HG03064 (cell line): ENCODE data around the gene CYB561A3.
"Not testable (repeated sequence)": the region's sequence is repeated elsewhere in the genome, so short reads cannot be mapped to it uniquely, and the experiment has no call there.

Experiments used
- ATAC-seq: cut with Tn5 transposase; IDR thresholded peaks from one replicate; pipeline ENCODE4 v1.9.1; 2021; ENCODE audit warnings: low read depth; ENCODE audit not compliant: unreplicated experiment

Gene CYB561A3, protein sequence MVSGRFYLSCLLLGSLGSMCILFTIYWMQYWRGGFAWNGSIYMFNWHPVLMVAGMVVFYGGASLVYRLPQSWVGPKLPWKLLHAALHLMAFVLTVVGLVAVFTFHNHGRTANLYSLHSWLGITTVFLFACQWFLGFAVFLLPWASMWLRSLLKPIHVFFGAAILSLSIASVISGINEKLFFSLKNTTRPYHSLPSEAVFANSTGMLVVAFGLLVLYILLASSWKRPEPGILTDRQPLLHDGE

GRCh38 chr11:61361741-61362541 lies at the start of gene CYB561A3, which contains the start of gene TMEM138:
Gene CYB561A3 (minus strand): TSS chr11:61361882. CDS start chr11:61356713, 5,169 bp downstream.
Gene TMEM138 (plus strand): TSS chr11:61362374. CDS start chr11:61364391, 2,017 bp downstream.
- ATAC-seq, result peak; percentile 83

DNA sequence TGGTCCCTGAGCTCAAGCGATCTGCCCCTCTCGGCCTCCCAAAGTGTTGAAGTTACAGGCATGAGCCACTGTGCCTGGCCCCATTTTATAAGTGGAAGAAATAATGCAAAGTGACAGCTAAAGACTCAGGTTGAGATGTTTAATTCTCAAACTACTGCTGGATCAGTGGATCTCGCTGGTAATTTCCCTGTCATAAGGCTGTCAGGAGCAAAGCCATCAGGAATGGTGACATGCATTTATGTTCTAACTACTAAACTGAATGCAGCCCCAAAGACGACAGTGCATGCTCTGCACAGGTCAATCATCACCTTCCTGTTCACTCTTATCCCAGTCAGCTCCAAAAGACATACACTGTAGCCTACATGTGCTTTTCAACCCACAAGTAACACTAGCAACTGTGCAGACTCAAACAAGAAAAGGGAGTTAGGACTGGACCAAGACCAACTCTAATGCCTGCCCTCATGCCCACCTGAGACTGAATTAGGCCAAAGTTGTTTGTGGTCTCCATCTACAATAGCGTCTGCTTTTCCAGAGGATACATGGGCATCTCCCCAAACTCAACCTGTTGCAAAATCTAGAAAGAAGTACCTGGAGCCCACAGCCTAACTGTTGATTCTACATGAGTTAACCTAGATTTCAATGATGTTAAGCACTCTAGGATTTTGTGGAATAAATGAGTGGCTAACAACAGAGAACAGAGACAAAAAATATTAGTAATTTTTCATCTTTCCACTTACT lies 45.5 kb upstream of the CYB561A3 start:
- no peak for ATAC-seq

DNA sequence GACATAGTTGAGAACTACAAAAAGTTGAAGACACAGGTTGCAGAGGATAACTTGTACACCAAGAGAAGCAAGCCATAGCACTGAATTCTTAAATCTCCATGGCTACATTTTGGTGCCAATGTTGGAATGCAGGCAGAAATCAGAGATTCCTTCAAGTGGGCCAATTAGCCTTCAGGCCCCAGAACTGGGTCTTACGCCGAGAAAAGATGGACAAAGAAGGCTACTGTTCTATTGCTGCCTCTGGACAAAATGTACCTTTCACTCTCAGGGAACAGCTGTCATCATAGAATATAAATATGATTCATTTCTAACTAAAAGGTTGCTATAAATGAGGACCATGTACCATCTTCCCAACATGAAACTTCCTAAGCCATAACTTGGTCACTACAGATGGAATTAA lies 44.4 kb upstream of the CYB561A3 start:
- no peak for ATAC-seq

DNA sequence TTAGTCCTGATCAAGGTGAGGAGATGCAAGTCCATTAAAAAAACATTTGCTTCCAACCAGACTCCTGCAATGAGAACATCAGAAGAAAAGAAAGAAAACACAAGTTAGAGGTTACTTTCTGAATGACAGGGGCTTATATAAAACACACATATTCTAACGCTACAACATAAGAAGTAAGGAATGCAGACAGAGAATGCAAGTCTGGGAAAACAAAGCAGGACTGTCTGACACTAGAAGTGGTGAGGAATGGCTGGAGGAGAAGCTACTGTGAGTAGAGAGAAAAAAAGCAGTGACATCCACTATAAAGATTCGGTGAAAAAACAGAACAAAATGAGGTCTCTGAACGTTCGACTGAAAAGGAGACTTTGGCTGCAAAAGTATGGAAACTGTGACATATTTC lies 43.0 kb upstream of the CYB561A3 start:
- no peak for ATAC-seq

GRCh38 chr11:61404103-61404502 lies 42.4 kb upstream of the CYB561A3 start:
- no peak for ATAC-seq

DNA sequence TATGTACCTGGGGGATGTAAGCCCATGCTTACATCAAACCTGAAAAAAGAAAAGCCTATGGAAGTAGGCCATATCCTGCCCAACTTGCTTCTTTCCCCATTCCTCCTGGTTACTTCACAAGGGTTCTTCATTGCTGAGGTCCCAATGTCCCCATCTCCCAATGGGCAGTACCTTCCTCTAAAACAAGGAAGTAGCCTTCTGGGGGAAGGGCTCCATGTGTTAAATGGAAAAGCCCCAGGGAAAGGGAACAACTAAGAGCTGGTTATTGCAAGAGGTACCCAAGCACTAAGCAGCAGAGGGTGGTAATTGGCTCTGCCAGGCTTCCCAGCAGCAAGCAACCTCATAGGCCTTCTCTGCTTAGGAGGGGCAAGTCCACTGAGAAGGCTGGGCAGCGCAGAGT lies 42.0 kb upstream of the CYB561A3 start:
- no peak for ATAC-seq

GRCh38 chr11:61401573-61401972 lies 39.9 kb upstream of the CYB561A3 start:
- no peak for ATAC-seq

DNA sequence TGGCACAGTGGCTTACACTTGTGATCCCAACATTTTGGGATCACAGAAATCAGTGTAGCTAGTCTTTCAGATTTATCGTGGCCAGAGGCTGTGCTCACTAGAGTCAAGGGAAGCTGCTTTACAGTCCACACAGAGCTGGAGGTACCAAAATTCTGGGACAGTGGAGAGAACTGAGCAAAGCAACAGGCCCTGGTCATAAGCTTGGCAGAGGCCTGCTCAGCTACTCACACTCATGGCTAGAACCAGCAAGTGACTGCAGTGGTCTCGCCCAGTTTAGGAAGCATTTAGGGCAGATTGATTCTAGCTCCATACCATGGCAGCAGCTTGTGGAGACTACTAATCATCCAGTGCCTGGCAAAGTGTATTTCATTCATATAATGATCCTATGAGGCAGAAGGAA lies 39.5 kb upstream of the CYB561A3 start:
- ATAC-seq, result no peak

- no peak for ATAC-seq
Observed at GRCh38 chr11:61392981-61393595, 31.4 kb upstream of the CYB561A3 start.

GRCh38 chr11:61390161-61390560 lies 28.5 kb upstream of the CYB561A3 start:
- ATAC-seq, result no peak

DNA sequence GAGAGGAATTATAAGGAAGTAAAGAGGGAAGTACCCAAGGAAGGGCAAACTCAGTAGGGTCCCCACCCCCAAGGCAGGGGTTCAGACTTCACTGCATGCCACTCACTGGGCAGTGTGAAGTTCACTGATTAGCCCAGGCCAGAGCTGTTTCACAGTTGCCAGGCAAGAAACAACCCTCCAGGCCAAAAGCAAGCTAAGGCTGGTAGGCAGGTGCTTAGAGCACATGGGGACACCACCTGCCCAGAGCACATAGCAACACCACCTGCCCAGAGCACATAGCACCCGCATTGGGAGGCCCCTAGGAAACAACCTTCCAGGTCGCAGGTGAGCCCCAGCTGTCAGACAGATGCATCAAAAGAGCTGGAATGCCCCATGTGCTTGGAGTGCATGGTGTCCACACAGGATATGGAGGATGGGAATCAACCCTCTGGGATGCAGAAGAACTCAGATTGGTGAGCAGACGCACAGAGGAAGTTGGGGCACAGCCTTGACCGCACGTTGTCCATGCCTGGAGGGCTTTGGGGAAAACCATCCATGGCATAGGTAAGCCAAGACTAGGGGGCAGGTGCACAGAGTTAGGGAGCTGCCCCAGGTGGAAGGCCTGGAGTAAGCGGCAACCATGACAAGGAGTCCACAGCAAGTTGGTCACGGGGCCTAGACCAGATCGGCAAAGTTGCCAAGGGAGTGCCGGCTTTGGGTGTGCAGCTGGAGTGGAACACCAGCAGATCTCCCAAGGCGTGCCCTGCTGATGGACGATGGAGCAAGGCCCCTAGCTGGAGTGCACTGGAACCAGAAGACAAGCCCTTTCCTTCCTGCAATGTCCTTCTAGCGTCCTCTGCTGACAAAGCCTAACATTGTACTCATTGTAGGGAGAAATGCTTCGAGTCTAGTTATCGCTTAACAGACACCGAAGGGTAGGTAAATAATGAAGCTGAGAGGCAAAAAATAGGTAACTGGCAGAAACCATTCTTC lies 22.9 kb upstream of the CYB561A3 start:
- no peak for ATAC-seq

GRCh38 chr11:61383859-61384258 lies 22.2 kb upstream of the CYB561A3 start:
- ATAC-seq, result not testable (repeated sequence)

DNA sequence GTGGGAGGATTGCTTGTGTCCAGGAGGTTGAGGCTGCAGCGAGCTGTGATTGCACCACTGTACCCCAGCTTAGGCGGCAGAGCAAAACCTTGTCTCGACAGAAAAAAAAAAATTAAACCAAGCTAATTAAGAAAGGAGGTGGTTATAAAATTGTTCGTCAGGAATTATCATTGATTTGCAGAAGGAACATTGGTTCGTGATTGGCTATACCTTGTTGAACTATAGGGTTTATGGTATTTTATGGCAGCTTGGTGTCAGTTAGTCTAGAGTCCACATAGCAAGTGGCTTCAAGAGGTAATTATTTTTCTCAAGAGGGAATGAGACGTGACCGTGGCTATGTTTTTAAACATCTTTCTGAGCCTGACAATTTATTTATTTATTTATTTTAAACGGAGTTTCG lies 19.2 kb upstream of the CYB561A3 start:
- no peak for ATAC-seq

- ATAC-seq, result no peak
Observed at GRCh38 chr11:61378713-61379313, 17.1 kb upstream of the CYB561A3 start.

GRCh38 chr11:61377461-61378160 lies 15.9 kb upstream of the CYB561A3 start:
- no peak for ATAC-seq

- no peak for ATAC-seq
Observed at GRCh38 chr11:61375761-61376108, 14.1 kb upstream of the CYB561A3 start.

GRCh38 chr11:61372659-61373420 lies 11.2 kb upstream of the CYB561A3 start:
- no peak for ATAC-seq

DNA sequence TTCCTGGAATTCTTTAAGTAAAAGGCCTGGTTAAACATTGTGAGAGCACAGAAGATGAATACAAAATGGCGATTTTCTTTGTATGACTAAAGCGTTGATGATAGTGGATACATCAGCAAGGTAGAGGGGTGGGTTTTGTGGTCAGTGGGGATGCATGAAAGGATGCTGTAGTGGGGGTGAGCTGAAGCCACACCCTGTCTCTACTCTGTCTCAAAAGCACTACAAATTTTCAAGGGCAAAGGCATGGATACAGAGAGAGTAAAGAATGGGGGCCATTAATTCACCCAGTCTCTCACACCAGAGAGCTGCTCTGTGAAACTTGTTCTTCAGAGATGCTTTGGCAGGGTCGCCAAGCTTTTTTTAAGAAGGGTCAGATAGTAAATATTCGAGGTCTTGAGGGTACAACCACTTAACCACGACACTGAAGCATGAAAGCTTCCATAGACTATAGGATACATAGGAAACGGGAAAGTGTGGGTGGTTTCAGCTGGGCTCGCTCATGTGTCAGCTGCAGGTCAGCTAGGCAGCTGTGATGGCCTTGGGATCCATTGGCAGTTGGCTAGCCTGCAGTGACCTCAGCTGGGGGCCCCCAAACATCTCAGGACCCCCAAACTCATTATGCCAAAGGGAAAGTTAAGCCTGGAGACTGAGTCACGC lies 8.8 kb upstream of the CYB561A3 start:
- ATAC-seq, result no peak
